Left hindlimb (tissue), 1 donor: ENCODE data around the gene CRIP2.

ENCODE experiments used
- DNase-seq: peaks from one replicate; pipeline ENCODE4 v3.0.0-alpha.2; 2018

CRIP2 gene

GRCh38 chr14:105474483-105475268 is at the start of gene CRIP2:
TSS of gene CRIP2 (plus strand) at chr14:105474821. CDS start at chr14:105474863, 42 bp downstream.
- DNase-seq: no peak

GRCh38 chr14:105424861-105425260 is 49.8 kb upstream of the CRIP2 start:
- DNase-seq: no peak

GRCh38 chr14:105425823-105426247 is 48.8 kb upstream of the CRIP2 start:
- no peak for DNase-seq

GRCh38 chr14:105426416-105427130 is 48.0 kb upstream of the CRIP2 start:
- no peak for DNase-seq

- DNase-seq: no peak
These were observed 47.2 kb upstream of the CRIP2 start for GRCh38 chr14:105427412-105427811.

GRCh38 chr14:105427936-105428485 is 46.6 kb upstream of the CRIP2 start:
- DNase-seq: no peak

- no peak for DNase-seq
These were observed 44.6 kb upstream of the CRIP2 start for GRCh38 chr14:105430042-105430441.

GRCh38 chr14:105430565-105430964 is 44.1 kb upstream of the CRIP2 start:
- DNase-seq: peak; percentile 4

- DNase-seq: no peak
These were observed 43.4 kb upstream of the CRIP2 start for GRCh38 chr14:105431256-105431655.

GRCh38 chr14:105432657-105433056 is 42.0 kb upstream of the CRIP2 start:
- no peak for DNase-seq

GRCh38 chr14:105433161-105433605 is 41.4 kb upstream of the CRIP2 start:
- no peak for DNase-seq

GRCh38 chr14:105436402-105436801 is 38.2 kb upstream of the CRIP2 start:
- DNase-seq: no peak

- DNase-seq: no peak
These were observed 37.5 kb upstream of the CRIP2 start for GRCh38 chr14:105436891-105437722.

- DNase-seq: no peak
These were observed 36.7 kb upstream of the CRIP2 start for GRCh38 chr14:105437723-105438500.

GRCh38 chr14:105439179-105439578 is 35.4 kb upstream of the CRIP2 start:
- DNase-seq: no peak

- DNase-seq: no peak
These were observed 34.7 kb upstream of the CRIP2 start for GRCh38 chr14:105439710-105440553.

- DNase-seq: no peak
These were observed 34.1 kb upstream of the CRIP2 start for GRCh38 chr14:105440554-105440900.

- no peak for DNase-seq
These were observed 33.6 kb upstream of the CRIP2 start for GRCh38 chr14:105440992-105441391.

- DNase-seq: no peak
These were observed 32.5 kb upstream of the CRIP2 start for GRCh38 chr14:105442125-105442524.

GRCh38 chr14:105442834-105443233 is 31.8 kb upstream of the CRIP2 start:
- DNase-seq: no peak

- DNase-seq: no peak
These were observed 29.8 kb upstream of the CRIP2 start for GRCh38 chr14:105444859-105445258.
